IMR-90 (cell line): ENCODE measurements around the gene TSSK2. TPM values are rescaled to one million over a fixed set of nuclear protein-coding genes. Genes with fewer than 3 reads are reported as not detected.

Experiments used
- ATAC-seq: fragments of 200-7000 bp; cut with Tn5 transposase; 2 replicates; pipeline ENCODE4 v1.9.1; 2020; ENCODE audit warnings: low read depth, mild to moderate bottlenecking, moderate library complexity
- BruUV-seq: library from RNA; stranded (reverse); fragments of 400-500 nt; replicated peaks from 2 replicates; lab custom pipeline; 2021; lab: Mats Ljungman, UMichigan
- CTCF ChIA-PET: fragments of 300-600 bp; formaldehyde crosslinking; extraction: SDS; loops from one replicate; lab custom pipeline; 2021; ENCODE audit warnings: antibody characterized with exemption; lab: Yijun Ruan, JAX
- POLR2A ChIA-PET: fragments of 300-600 bp; sonication (Branson Sonifier 250); formaldehyde crosslinking; loops from one replicate; lab custom pipeline; 2022; ENCODE audit warnings: antibody characterized with exemption; ENCODE audit not compliant: unreplicated experiment; lab: Charles Lee
- DNase-seq: peaks from one replicate; pipeline ENCODE4 v3.0.0; 2013
- H2AFZ ChIP-seq: replicated peaks from 2 replicates; pipeline ENCODE3; 2013; ENCODE audit warnings: low read length, mild to moderate bottlenecking; ENCODE audit not compliant: poor library complexity
- H2AK5ac ChIP-seq: 2 replicates; pipeline ENCODE4 v1.6.1; 2013; ENCODE audit warnings: low read depth, low read length, inconsistent platforms
- H2AK9ac ChIP-seq: replicated peaks from 2 replicates; pipeline ENCODE3; 2013; ENCODE audit warnings: mild to moderate bottlenecking, low read depth, low read length, moderate library complexity; ENCODE audit not compliant: poor library complexity
- H2BK120ac ChIP-seq: 2 replicates; pipeline ENCODE4 v1.6.1; 2013; ENCODE audit warnings: low read depth, low read length, inconsistent platforms
- H2BK15ac ChIP-seq: 3 replicates; pipeline ENCODE4 v1.6.1; 2013; ENCODE audit warnings: low read depth, low read length, inconsistent platforms
- H2BK20ac ChIP-seq: 2 replicates; pipeline ENCODE4 v1.6.1; 2013; ENCODE audit warnings: low read depth, mild to moderate bottlenecking, inconsistent platforms, low read length, moderate library complexity
- H2BK5ac ChIP-seq: 2 replicates; pipeline ENCODE4 v1.6.1; 2013; ENCODE audit warnings: mild to moderate bottlenecking, low read depth, low read length, inconsistent platforms; ENCODE audit not compliant: poor library complexity, severe bottlenecking
- H3K14ac ChIP-seq: replicated peaks from 2 replicates; pipeline ENCODE4 v1.6.1; 2013; ENCODE audit warnings: low read depth, low read length, inconsistent platforms
- H3K18ac ChIP-seq: 2 replicates; pipeline ENCODE4 v1.6.1; 2013; ENCODE audit warnings: low read depth, low read length, control low read depth
- H3K23ac ChIP-seq: 2 replicates; pipeline ENCODE4 v1.6.1; 2013; ENCODE audit warnings: low read depth, low read length, inconsistent platforms
- H3K27ac ChIP-seq: 2 replicates; pipeline ENCODE4 v1.5.1; 2013; ENCODE audit warnings: mild to moderate bottlenecking, control low read depth, low read length; ENCODE audit not compliant: insufficient read depth
- H3K27me3 ChIP-seq: 2 replicates; pipeline ENCODE4 v1.6.1; 2013; ENCODE audit warnings: low read length; ENCODE audit not compliant: control insufficient read depth, insufficient read depth
- H3K36me3 ChIP-seq: 2 replicates; pipeline ENCODE4 v1.6.1; 2013; ENCODE audit warnings: low read length, mixed read lengths; ENCODE audit not compliant: control insufficient read depth, insufficient read depth
- H3K4ac ChIP-seq: 2 replicates; pipeline ENCODE4 v1.6.1; 2013; ENCODE audit warnings: low read depth, low read length, inconsistent platforms
- H3K4me1 ChIP-seq: 2 replicates; pipeline ENCODE4 v1.6.1; 2013; ENCODE audit warnings: low read length, mixed read lengths; ENCODE audit not compliant: control insufficient read depth, insufficient read depth
- H3K4me2 ChIP-seq: 2 replicates; pipeline ENCODE4 v1.6.1; 2013; ENCODE audit warnings: low read depth, mild to moderate bottlenecking, control low read depth, low read length, moderate library complexity
- H3K4me3 ChIP-seq: 2 replicates; pipeline ENCODE4 v1.5.1; 2013; ENCODE audit warnings: low read depth, mild to moderate bottlenecking, control low read depth, low read length, moderate library complexity; ENCODE audit not compliant: insufficient read depth
- H3K56ac ChIP-seq: 2 replicates; pipeline ENCODE4 v1.6.1; 2013; ENCODE audit warnings: low read length, inconsistent platforms; ENCODE audit not compliant: insufficient read depth; ENCODE audit errors: extremely low read depth
- H3K79me1 ChIP-seq, 2 experiments: 2 replicates each; pipeline ENCODE4 v1.6.1; 2013; ENCODE audit warnings: low read length in 2 of 2, inconsistent platforms in 1 of 2, low read depth in 1 of 2
- H3K9ac ChIP-seq: 2 replicates; pipeline ENCODE4 v1.6.1; 2013; ENCODE audit warnings: low read depth, low read length, control low read depth
- H3K9me1 ChIP-seq: 2 replicates; pipeline ENCODE4 v1.6.1; 2013; ENCODE audit warnings: low read length, inconsistent platforms; ENCODE audit not compliant: insufficient read depth
- H3K9me3 ChIP-seq: 2 replicates; pipeline ENCODE4 v1.6.1; 2013; ENCODE audit warnings: low read length; ENCODE audit not compliant: control insufficient read depth, insufficient read depth
- H4K20me1 ChIP-seq: 2 replicates; pipeline ENCODE4 v1.6.1; 2013; ENCODE audit warnings: low read length, inconsistent platforms; ENCODE audit not compliant: insufficient read depth
- H4K5ac ChIP-seq: 2 replicates; pipeline ENCODE4 v1.6.1; 2013; ENCODE audit warnings: mild to moderate bottlenecking, low read depth, low read length, control low read depth
- H4K8ac ChIP-seq, 2 experiments: 2 replicates each; pipeline ENCODE4 v1.6.1; 2013; ENCODE audit warnings: low read depth in 2 of 2, low read length in 2 of 2, control low read depth in 1 of 2, inconsistent platforms in 1 of 2
- H4K91ac ChIP-seq: 2 replicates; pipeline ENCODE4 v1.6.1; 2013; ENCODE audit warnings: low read depth, low read length, inconsistent platforms; ENCODE audit not compliant: insufficient read depth
- CEBPB ChIP-seq: IDR thresholded peaks from 2 replicates; pipeline ENCODE4 v1.6.1; 2012; ENCODE audit warnings: low read depth, low read length, improper control_type of control experiment
- SMC3 ChIP-seq: fragments of 150-350 bp; IDR thresholded peaks from 2 replicates; pipeline ENCODE4 v1.6.1; 2016; ENCODE audit warnings: low read depth, mild to moderate bottlenecking, antibody characterized with exemption, low read length, moderate library complexity
- WGBS, 2 experiments: methylation state at CpG; one replicate each; pipeline versions ENCODE4 v1.1.5 to v1.1.7; 2013; ENCODE audit warnings: missing lambda C conversion rate in 2 of 2; ENCODE audit not compliant: insufficient read length in 1 of 2; ENCODE audit errors: extremely low coverage in 2 of 2; 5-methylcytosine and 5-hydroxymethylcytosine counted together
- dilution Hi-C: fragments of 300-500 bp; cut with HindIII; formaldehyde crosslinking; loops from one replicate; pipeline ENCODE4 v1.14.3; 2018; ENCODE audit warnings: low sequenced_read_pairs; ENCODE audit not compliant: unreplicated experiment
- in situ Hi-C: fragments of 300-500 bp; cut with MboI; formaldehyde crosslinking; loops from 3 replicates; pipeline ENCODE4 v1.14.3; 2019; ENCODE audit warnings: low sequenced_read_pairs, inconsistent platforms, mixed read lengths
- intact Hi-C: fragments of 100-400 bp; cut with micrococcal nuclease; formaldehyde crosslinking; loops from 2 replicates; pipeline ENCODE4 v1.10.0; 2022
- polyA plus RNA-seq, 3 experiments: library from polyadenylated mRNA; depleted of rRNA; stranded (reverse); fragments of >200 nt; gene quantifications; 2 replicates each; pipeline ENCODE4 v1.2.3, GENCODE V29; 2012; ENCODE audit warnings: low replicate concordance in 1 of 3
- total RNA-seq: library from RNA; depleted of rRNA; stranded (reverse); fragments of >200 nt; gene quantifications from 2 replicates; pipeline ENCODE4 v1.2.3, GENCODE V29; 2012

The TSSK2 gene
- total and polyA plus RNA-seq, 2 of the 4 experiments (the other 2 are of a cell fraction), result not detected

- in situ Hi-C loops, result no loop called here
- H4K91ac ChIP-seq, result no peak overlapping the region
- no peak overlapping the region for H3K23ac ChIP-seq
- no peak overlapping the region for H4K5ac ChIP-seq
- H3K4me3 ChIP-seq, result no peak overlapping the region
- H4K8ac ChIP-seq, result no peak overlapping the region
- H3K14ac ChIP-seq, result no peak overlapping the region
- no peak overlapping the region for H2BK20ac ChIP-seq
- no peak overlapping the region for H2BK5ac ChIP-seq
- no peak overlapping the region for H3K9ac ChIP-seq
- TF ChIP-seq CEBPB (peak; percentile 23; the same call in 1 of the 2 replicates), SMC3 (no peak)
- H3K18ac ChIP-seq, result no peak overlapping the region
- DNase-seq, result no peak
- 60% methylated on average over 10 of the region's 21 CpGs; no CpG with 5 or more reads in 1 of the 2 experiments for WGBS, 2 experiments
- dilution Hi-C loops, result no loop called here
- no peaks in the 10 kb centered on the region for H3K27me3 ChIP-seq
- H3K56ac ChIP-seq, result no peak overlapping the region
- peaks cover 12% of the 10 kb centered on the region for H4K20me1 ChIP-seq
- H3K4me1 ChIP-seq, result peaks cover 9% of the 10 kb centered on the region
- intact Hi-C loops, result no loop called here
- H2BK120ac ChIP-seq, result no peak overlapping the region
- no peak overlapping the region for H2BK15ac ChIP-seq
- H3K79me1 ChIP-seq, result peaks cover 3 to 11% of the 10 kb centered on the region in 2 experiments; a peak in 3 of 4 replicates
- BruUV-seq, result no TSS peak
- ChIA-PET POLR2A (no interaction called here), CTCF (no interaction called here)
- no peak overlapping the region for H2AK5ac ChIP-seq
- peaks cover 5% of the 10 kb centered on the region for H3K9me1 ChIP-seq
- H3K27ac ChIP-seq, result no peak overlapping the region
- H3K36me3 ChIP-seq, result no peaks in the 10 kb centered on the region
- peak overlapping the region; percentile 42 for H2AK9ac ChIP-seq
- H2AFZ ChIP-seq, result no peak overlapping the region
- no peak overlapping the region for H3K4ac ChIP-seq
- H3K9me3 ChIP-seq, result no peaks in the 10 kb centered on the region
- no peak overlapping the region for H3K4me2 ChIP-seq
- ATAC-seq, result no peak
Observed at GRCh38 chr22:19125474-19126308, 5.4 kb upstream of the TSSK2 start.
